WTC11 (cell line): Measurements from ENCODE around the gene PTPRH. TPM values are rescaled to one million over a fixed set of nuclear protein-coding genes. Genes with fewer than 3 reads are reported as not detected.

Experiments
- ATAC-seq: fragments of 200-7000 bp; cut with Tn5 transposase; 2 replicates; pipeline ENCODE4 v1.10.0; 2021; ENCODE audit warnings: mild to moderate bottlenecking, moderate library complexity
- CTCF ChIA-PET: fragments of 300-600 bp; sonication (Branson Sonifier 250); formaldehyde crosslinking; loops from one replicate; lab custom pipeline; 2021; ENCODE audit warnings: antibody characterized with exemption; lab: Charles Lee
- POLR2A ChIA-PET: fragments of 350-600 bp; sonication (Branson Sonifier 250); formaldehyde crosslinking; loops from one replicate; lab custom pipeline; 2021; ENCODE audit warnings: antibody characterized with exemption; lab: Charles Lee
- DNase-seq: peaks from one replicate; pipeline ENCODE4 v3.0.0; 2021; ENCODE audit warnings: low spot score
- H3K27ac Mint-ChIP-seq: 2 replicates; pipeline ENCODE4 v1.8.0; 2021; ENCODE audit warnings: mixed read lengths
- H3K27me3 Mint-ChIP-seq: 2 replicates; pipeline ENCODE4 v1.8.0; 2021; ENCODE audit warnings: low read depth, mild to moderate bottlenecking, moderate library complexity, mixed read lengths
- H3K36me3 Mint-ChIP-seq: 2 replicates; pipeline ENCODE4 v1.8.0; 2021; ENCODE audit warnings: mixed read lengths
- H3K4me1 Mint-ChIP-seq: 2 replicates; pipeline ENCODE4 v1.8.0; 2022; ENCODE audit warnings: mixed read lengths
- H3K4me3 Mint-ChIP-seq: 2 replicates; pipeline ENCODE4 v1.8.0; 2021; ENCODE audit warnings: mild to moderate bottlenecking, moderate library complexity, mixed read lengths
- H3K9me3 Mint-ChIP-seq: 2 replicates; pipeline ENCODE4 v1.8.0; 2021; ENCODE audit warnings: mixed read lengths
- CREB1 ChIP-seq: sonication (generic); formaldehyde crosslinking; IDR thresholded peaks from 2 replicates; pipeline ENCODE4 v1.8.0; 2023; ENCODE audit warnings: mild to moderate bottlenecking, missing genetic modification reagents
- E2F1 ChIP-seq: sonication (generic); formaldehyde crosslinking; IDR thresholded peaks from 2 replicates; pipeline ENCODE4 v1.8.0; 2022; ENCODE audit warnings: mild to moderate bottlenecking, missing genetic modification reagents
- FOXK1 ChIP-seq: sonication (generic); formaldehyde crosslinking; IDR thresholded peaks from 2 replicates; pipeline ENCODE4 v1.8.0; 2022; ENCODE audit warnings: mild to moderate bottlenecking, moderate library complexity, missing genetic modification reagents
- GTF2I ChIP-seq: fragments of 250-450 bp; sonication (Bioruptor Pico); conservative IDR thresholded peaks from 2 replicates; pipeline ENCODE4 v1.4.0; 2021; ENCODE audit warnings: mild to moderate bottlenecking
- HMGXB4 ChIP-seq: sonication (generic); formaldehyde crosslinking; IDR thresholded peaks from 2 replicates; pipeline ENCODE4 v1.8.1; 2023; ENCODE audit warnings: mild to moderate bottlenecking, moderate library complexity, missing genetic modification reagents
- JAZF1 ChIP-seq: fragments of 250-450 bp; sonication (Bioruptor Pico); IDR thresholded peaks from 2 replicates; pipeline ENCODE4 v1.9.0; 2021; ENCODE audit warnings: moderate library complexity, mild to moderate bottlenecking, inconsistent platforms
- NFATC4 ChIP-seq: fragments of 250-450 bp; sonication (Bioruptor Pico); IDR thresholded peaks from 2 replicates; pipeline ENCODE4 v1.9.0; 2021; ENCODE audit warnings: mild to moderate bottlenecking
- NFYB ChIP-seq: sonication (generic); formaldehyde crosslinking; conservative IDR thresholded peaks from 2 replicates; pipeline ENCODE4 v1.8.0; 2022; ENCODE audit warnings: low read depth, missing genetic modification reagents
- NR3C1 ChIP-seq: sonication (generic); formaldehyde crosslinking; conservative IDR thresholded peaks from 2 replicates; pipeline ENCODE4 v1.8.1; 2023; ENCODE audit warnings: low read depth, mild to moderate bottlenecking, missing genetic modification reagents
- OVOL2 ChIP-seq: fragments of 250-450 bp; sonication (Bioruptor Pico); IDR thresholded peaks from 2 replicates; pipeline ENCODE4 v1.9.0; 2021; ENCODE audit warnings: mild to moderate bottlenecking, borderline replicate concordance
- PRRX2 ChIP-seq: fragments of 250-450 bp; sonication (Bioruptor Pico); IDR thresholded peaks from 2 replicates; pipeline ENCODE4 v1.8.0; 2021; ENCODE audit warnings: mild to moderate bottlenecking
- SP1 ChIP-seq: sonication (generic); formaldehyde crosslinking; conservative IDR thresholded peaks from 2 replicates; pipeline ENCODE4 v1.8.1; 2022; ENCODE audit warnings: missing genetic modification reagents
- ZBTB21 ChIP-seq: sonication (generic); formaldehyde crosslinking; IDR thresholded peaks from 2 replicates; pipeline ENCODE4 v1.8.1; 2023; ENCODE audit warnings: mild to moderate bottlenecking, missing genetic modification reagents, borderline replicate concordance
- ZNF138 ChIP-seq: sonication (generic); formaldehyde crosslinking; conservative IDR thresholded peaks from 2 replicates; pipeline ENCODE4 v1.8.1; 2022; ENCODE audit warnings: mild to moderate bottlenecking, moderate library complexity, missing genetic modification reagents
- ZNF263 ChIP-seq: sonication (generic); formaldehyde crosslinking; IDR thresholded peaks from 2 replicates; pipeline ENCODE4 v1.8.1; 2022; ENCODE audit warnings: low read depth, mild to moderate bottlenecking, moderate library complexity, missing genetic modification reagents
- ZNF423 ChIP-seq: fragments of 250-450 bp; sonication (Bioruptor Pico); IDR thresholded peaks from 2 replicates; pipeline ENCODE4 v2.1.2; 2022; ENCODE audit warnings: mild to moderate bottlenecking, moderate library complexity
- ZNF425 ChIP-seq: fragments of 250-450 bp; sonication (Bioruptor Pico); conservative IDR thresholded peaks from 2 replicates; pipeline ENCODE4 v1.9.0; 2021; ENCODE audit warnings: mild to moderate bottlenecking
- total RNA-seq: library from RNA; stranded (reverse); gene quantifications from 3 replicates; pipeline ENCODE4 v1.2.3, GENCODE V29; 2021
- TF ChIP-seq, protein P1 (sequence below): fragments of 250-450 bp; sonication (Bioruptor Pico); IDR thresholded peaks from 2 replicates; pipeline ENCODE4 v2.1.2; 2022; ENCODE audit warnings: mild to moderate bottlenecking, moderate library complexity
- TF ChIP-seq, protein P2 (sequence below): fragments of 250-450 bp; sonication (Bioruptor Pico); IDR thresholded peaks from 2 replicates; pipeline ENCODE4 v1.9.0; 2021; ENCODE audit warnings: mild to moderate bottlenecking

The PTPRH gene
- total RNA-seq, 1 experiment from 2014 or later: 0.63 TPM

DNA sequence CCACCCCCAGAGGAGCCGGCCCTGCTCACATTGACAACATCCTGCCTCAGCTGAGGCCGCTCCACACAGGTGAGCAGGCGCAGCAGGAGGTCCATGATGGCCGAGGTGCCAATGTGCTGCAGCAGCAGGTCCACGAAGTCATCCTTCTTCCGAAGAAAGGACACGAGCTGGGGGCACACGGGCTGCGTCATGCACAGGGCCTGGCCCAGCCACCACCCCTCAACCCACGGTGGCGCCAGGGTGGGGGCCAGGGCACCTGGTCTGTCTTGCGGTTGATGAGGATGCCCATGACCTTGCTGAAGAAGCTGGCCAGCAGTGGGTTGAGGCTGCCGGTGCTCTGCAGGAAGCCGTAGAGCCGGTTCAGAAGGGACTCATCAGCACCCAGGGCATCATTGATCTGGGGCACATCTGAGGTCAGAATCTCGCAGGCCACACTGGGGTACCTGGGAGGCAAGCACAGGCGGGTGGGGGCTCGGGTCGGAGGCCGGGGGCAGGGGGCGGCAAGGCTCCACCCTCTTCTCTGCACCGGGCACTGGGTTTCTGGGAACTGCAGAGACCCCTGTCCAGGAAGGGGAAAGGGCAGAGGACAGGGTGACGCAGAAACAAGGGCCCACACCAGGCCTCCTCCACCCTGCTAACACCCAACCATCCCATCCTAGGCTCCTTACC is 36.1 kb upstream of the PTPRH start:
- DNase-seq (no peak), ATAC-seq (no peak)
- CTCF ChIA-PET: no interaction called here
- no peak overlapping the region for H3K4me3 Mint-ChIP-seq
- peaks cover 28% of the 10 kb centered on the region for H3K36me3 Mint-ChIP-seq
- H3K9me3 Mint-ChIP-seq: no peaks in the 10 kb centered on the region
- no peak overlapping the region for H3K27ac Mint-ChIP-seq
- TF ChIP-seq, protein P1, sequence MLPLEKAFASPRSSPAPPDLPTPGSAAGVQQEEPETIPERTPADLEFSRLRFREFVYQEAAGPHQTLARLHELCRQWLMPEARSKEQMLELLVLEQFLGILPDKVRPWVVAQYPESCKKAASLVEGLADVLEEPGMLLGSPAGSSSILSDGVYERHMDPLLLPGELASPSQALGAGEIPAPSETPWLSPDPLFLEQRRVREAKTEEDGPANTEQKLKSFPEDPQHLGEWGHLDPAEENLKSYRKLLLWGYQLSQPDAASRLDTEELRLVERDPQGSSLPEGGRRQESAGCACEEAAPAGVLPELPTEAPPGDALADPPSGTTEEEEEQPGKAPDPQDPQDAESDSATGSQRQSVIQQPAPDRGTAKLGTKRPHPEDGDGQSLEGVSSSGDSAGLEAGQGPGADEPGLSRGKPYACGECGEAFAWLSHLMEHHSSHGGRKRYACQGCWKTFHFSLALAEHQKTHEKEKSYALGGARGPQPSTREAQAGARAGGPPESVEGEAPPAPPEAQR (CRISPR knock-in tag): no peak
- TF ChIP-seq E2F1 (CRISPR knock-in tag) (no peak), NR3C1 (CRISPR knock-in tag) (no peak), HMGXB4 (CRISPR knock-in tag) (no peak), FOXK1 (no peak), JAZF1 (CRISPR knock-in tag) (no peak), ZNF423 (CRISPR knock-in tag) (no peak), NFYB (CRISPR knock-in tag) (no peak), NFATC4 (no peak), ZNF263 (CRISPR knock-in tag) (no peak), SP1 (CRISPR knock-in tag) (no peak), PRRX2 (no peak)
- TF ChIP-seq, all 79 proteins: peak for 0
- Mint-ChIP-seq H3K4me1 (no peaks in the 10 kb centered on the region), H3K27me3 (no peaks in the 10 kb centered on the region)
- POLR2A ChIA-PET: interaction anchor here (0.7 kb wide), 1 partner anchor 56 kb away, joined by 7 read pairs; no protein-coding TSS in a partner anchor

DNA sequence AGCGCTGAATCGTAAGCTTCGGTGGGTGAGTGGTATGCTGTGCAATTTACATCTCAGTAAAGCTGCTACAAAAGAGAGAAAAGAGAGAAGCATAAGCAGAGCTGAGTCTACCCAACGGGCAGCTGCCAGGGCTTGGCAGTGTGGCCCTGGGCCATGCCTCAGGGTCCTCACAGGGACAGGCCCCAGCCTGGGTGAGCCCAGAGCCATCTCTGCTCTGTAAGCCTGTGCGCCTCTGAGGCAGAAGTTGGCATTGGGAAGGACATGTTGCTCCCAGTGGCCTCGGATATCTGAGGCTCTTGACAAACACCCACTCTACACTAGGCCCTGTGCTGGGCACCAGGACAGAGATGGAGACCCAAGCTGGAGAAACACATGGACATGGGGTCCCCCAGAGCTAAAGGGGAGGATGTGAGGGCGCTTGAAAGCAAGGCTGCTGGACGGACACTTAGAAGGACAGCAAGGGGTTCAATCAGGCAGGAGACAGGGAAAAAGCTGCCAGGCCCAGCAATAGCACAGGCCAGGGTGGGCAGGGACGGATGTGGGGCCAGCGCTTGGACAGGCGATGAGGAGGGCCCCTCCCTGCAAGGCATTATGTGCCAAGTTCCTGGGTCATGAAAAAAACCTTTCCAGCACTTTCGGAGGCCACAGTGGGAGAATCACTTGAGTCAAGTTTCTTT is 34.8 kb upstream of the PTPRH start:
- H3K4me1 Mint-ChIP-seq: no peaks in the 10 kb centered on the region
- DNase-seq (no peak), ATAC-seq (no peak)
- TF ChIP-seq ZNF138: no peak
- no peak for TF ChIP-seq GTF2I (CRISPR knock-in tag)
- no peak for TF ChIP-seq ZNF425 (CRISPR knock-in tag)
- TF ChIP-seq OVOL2 (CRISPR knock-in tag): no peak
- TF ChIP-seq NR3C1 (CRISPR knock-in tag): no peak
- TF ChIP-seq, protein P2, sequence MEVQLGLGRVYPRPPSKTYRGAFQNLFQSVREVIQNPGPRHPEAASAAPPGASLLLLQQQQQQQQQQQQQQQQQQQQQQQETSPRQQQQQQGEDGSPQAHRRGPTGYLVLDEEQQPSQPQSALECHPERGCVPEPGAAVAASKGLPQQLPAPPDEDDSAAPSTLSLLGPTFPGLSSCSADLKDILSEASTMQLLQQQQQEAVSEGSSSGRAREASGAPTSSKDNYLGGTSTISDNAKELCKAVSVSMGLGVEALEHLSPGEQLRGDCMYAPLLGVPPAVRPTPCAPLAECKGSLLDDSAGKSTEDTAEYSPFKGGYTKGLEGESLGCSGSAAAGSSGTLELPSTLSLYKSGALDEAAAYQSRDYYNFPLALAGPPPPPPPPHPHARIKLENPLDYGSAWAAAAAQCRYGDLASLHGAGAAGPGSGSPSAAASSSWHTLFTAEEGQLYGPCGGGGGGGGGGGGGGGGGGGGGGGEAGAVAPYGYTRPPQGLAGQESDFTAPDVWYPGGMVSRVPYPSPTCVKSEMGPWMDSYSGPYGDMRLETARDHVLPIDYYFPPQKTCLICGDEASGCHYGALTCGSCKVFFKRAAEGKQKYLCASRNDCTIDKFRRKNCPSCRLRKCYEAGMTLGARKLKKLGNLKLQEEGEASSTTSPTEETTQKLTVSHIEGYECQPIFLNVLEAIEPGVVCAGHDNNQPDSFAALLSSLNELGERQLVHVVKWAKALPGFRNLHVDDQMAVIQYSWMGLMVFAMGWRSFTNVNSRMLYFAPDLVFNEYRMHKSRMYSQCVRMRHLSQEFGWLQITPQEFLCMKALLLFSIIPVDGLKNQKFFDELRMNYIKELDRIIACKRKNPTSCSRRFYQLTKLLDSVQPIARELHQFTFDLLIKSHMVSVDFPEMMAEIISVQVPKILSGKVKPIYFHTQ: no peak
- no peak for TF ChIP-seq CREB1 (CRISPR knock-in tag)
- TF ChIP-seq PRRX2: no peak
- TF ChIP-seq NFATC4: no peak
- TF ChIP-seq ZBTB21 (CRISPR knock-in tag): no peak
- peak overlapping the region; percentile 41; the same call in 1 of the 2 replicates for H3K27ac Mint-ChIP-seq
- ChIA-PET CTCF (no interaction called here), POLR2A (no interaction called here)
- H3K36me3 Mint-ChIP-seq: peaks cover 31% of the 10 kb centered on the region
- no peaks in the 10 kb centered on the region for H3K9me3 Mint-ChIP-seq
- no peak overlapping the region for H3K4me3 Mint-ChIP-seq
- H3K27me3 Mint-ChIP-seq: no peaks in the 10 kb centered on the region
